ENCODE measurements around the gene TOPAZ1.

- TF ChIP-seq CTCF (IDR thresholded peaks at IDR 0.05) = no peak
- TF ChIP-seq POLR2A (IDR thresholded peaks at IDR 0.05) = no peak
Observed at GRCh38 chr3:44208086-44208485, 33.6 kb upstream of the TOPAZ1 start.

Measured in suprapubic skin (tissue), 3 donors.